Measurements from ENCODE around the gene PTRH1. TPM values are rescaled to one million over a fixed set of nuclear protein-coding genes. Genes with fewer than 3 reads are reported as not detected.

PTRH1 gene
- total RNA-seq, 1 experiment from 2014 or later = 21.8 TPM

- Histone ChIP-seq H3K4me3 (replicated peaks in 1 of 2; ENCODE audit: low read depth in 1 of 2, low read length in 2 of 2) (no peak overlapping the region), H4K20me1 (ENCODE audit: insufficient read depth) (no peaks in the 10 kb centered on the region), H3K9ac (ENCODE audit: low read length) (no peak overlapping the region), H3K27ac (ENCODE audit: low read depth, low read length) (no peak overlapping the region), H2AFZ (ENCODE audit: low read depth, low read length, poor library complexity, severe bottlenecking) (no peak overlapping the region), H3K79me2 (ENCODE audit: insufficient read depth, low read length) (no peaks in the 10 kb centered on the region), H3K9me3 (ENCODE audit: control insufficient read depth in 1 of 2, insufficient read depth in 1 of 2, low read depth in 1 of 2, low read length in 2 of 2) (no peaks in the 10 kb centered on the region), H3K9me2 (ENCODE audit: insufficient read depth) (no peaks in the 10 kb centered on the region), H3K27me3 (ENCODE audit: insufficient read depth, low read length) (no peaks in the 10 kb centered on the region), H3K4me1 (ENCODE audit: control insufficient read depth in 1 of 2, insufficient read depth in 2 of 2, low read length in 2 of 2) (no peaks in the 10 kb centered on the region), H3K4me2 (ENCODE audit: low read length) (no peak overlapping the region), H3K36me3 (ENCODE audit: control insufficient read depth in 1 of 2, insufficient read depth in 2 of 2, low read length in 2 of 2) (no peaks in the 10 kb centered on the region)
- no peak for TF ChIP-seq EGR1 (IDR thresholded peaks at IDR 0.05; ENCODE audit: low read depth)
- no peak for TF ChIP-seq JUND (IDR thresholded peaks at IDR 0.05)
- no peak for TF ChIP-seq ZNF274 (IDR thresholded peaks at IDR 0.05; ENCODE audit: low read depth, low read length)
- TF ChIP-seq POLR2AphosphoS5 (IDR thresholded peaks at IDR 0.05; ENCODE audit: low read depth, low read length) = no peak
- TF ChIP-seq CEBPB (IDR thresholded peaks at IDR 0.05; ENCODE audit: low read depth) = no peak
- ChIA-PET POLR2A (no interaction called here), RAD21 (ENCODE audit: low non-redundant PET in 1 of 2, low total read pairs in 2 of 2, uncharacterized antibody in 2 of 2, unreplicated experiment in 2 of 2) (no interaction called here), CTCF (no interaction called here)
- intact Hi-C loops (cut with micrococcal nuclease) = no loop called here
- DNase-seq (ENCODE audit: low read depth, low spot score) = no peak
- BruUV-seq (replicated peaks) = no TSS peak
- no peak for ATAC-seq
Measured at GRCh38 chr9:127755061-127756060, 39.9 kb upstream of the PTRH1 start.

DNA sequence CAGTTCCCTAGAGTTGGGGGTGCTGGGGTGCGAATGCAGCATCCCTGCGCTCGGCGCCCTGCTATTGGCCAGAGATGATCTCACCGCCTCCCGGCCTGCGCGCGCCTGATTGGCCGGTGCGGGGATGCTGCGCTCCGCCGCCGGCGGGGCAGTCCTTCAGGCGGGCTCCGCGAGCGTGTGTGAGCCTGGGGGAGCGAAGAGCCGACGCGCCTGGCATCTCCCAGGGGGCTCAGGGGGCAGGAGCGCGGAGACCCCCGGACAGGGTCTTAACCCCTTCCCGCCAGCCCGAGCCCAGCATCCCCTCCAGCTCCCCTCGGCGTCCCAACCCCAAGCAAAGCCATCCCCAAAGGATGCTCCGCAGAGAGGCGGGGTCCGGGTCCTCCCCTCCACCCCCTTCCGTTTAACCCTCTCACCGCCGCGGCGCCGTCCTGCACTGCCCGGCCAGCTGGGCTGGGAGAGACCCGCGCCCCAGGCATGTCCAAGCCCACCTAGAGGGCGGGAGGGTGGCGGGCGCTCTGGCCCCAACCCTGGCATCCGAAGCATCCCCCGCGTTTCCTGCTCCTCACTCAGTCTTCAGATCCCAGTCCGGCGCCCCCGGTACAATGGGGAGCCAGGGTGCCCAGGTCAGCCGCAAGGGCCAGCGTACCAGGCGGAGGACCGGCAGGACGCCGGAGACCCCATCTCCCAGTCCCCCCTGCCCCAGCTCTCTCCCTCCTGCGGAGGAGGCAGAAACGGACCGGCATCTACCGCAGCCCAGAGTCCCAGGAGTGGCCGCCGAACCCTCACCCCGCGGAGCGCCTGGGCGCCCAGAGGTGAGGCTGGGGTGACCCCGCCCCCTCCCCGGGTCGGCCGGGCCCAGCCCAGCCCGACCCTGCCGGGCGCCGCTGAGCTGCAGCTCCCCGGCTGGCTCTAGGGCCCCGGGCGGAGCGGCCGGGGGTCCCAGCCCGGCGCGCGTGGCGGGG lies 38.9 kb upstream of the PTRH1 start:
- Histone ChIP-seq H3K4me2 (ENCODE audit: low read length) (no peak overlapping the region), H3K4me1 (ENCODE audit: control insufficient read depth in 1 of 2, insufficient read depth in 2 of 2, low read length in 2 of 2) (no peaks in the 10 kb centered on the region), H3K79me2 (ENCODE audit: insufficient read depth, low read length) (no peaks in the 10 kb centered on the region), H3K4me3 (replicated peaks in 1 of 2; ENCODE audit: low read depth in 1 of 2, low read length in 2 of 2) (no peak overlapping the region), H3K9ac (ENCODE audit: low read length) (no peak overlapping the region), H2AFZ (ENCODE audit: low read depth, low read length, poor library complexity, severe bottlenecking) (no peak overlapping the region), H3K27me3 (ENCODE audit: insufficient read depth, low read length) (no peaks in the 10 kb centered on the region), H3K9me3 (ENCODE audit: control insufficient read depth in 1 of 2, insufficient read depth in 1 of 2, low read depth in 1 of 2, low read length in 2 of 2) (no peaks in the 10 kb centered on the region), H4K20me1 (ENCODE audit: insufficient read depth) (no peaks in the 10 kb centered on the region), H3K9me2 (ENCODE audit: insufficient read depth) (no peaks in the 10 kb centered on the region), H3K36me3 (ENCODE audit: control insufficient read depth in 1 of 2, insufficient read depth in 2 of 2, low read length in 2 of 2) (no peaks in the 10 kb centered on the region), H3K27ac (ENCODE audit: low read depth, low read length) (no peak overlapping the region)
- ChIA-PET CTCF (no interaction called here), RAD21 (ENCODE audit: low non-redundant PET in 1 of 2, low total read pairs in 2 of 2, uncharacterized antibody in 2 of 2, unreplicated experiment in 2 of 2) (no interaction called here), POLR2A (no interaction called here)
- no TSS peak for BruUV-seq (replicated peaks)
- DNase-seq (ENCODE audit: low read depth, low spot score) (no peak), ATAC-seq (peak; percentile 87)
- intact Hi-C loops (cut with micrococcal nuclease) = no loop called here
- TF ChIP-seq EZH2phosphoT487 (IDR thresholded peaks at IDR 0.05; ENCODE audit: borderline replicate concordance) (no peak), RAD21 (IDR thresholded peaks at IDR 0.05; ENCODE audit: low read depth) (no peak), EZH2 (IDR thresholded peaks at IDR 0.05) (no peak), CBX3 (IDR thresholded peaks at IDR 0.05; ENCODE audit: low read depth) (no peak), JUND (IDR thresholded peaks at IDR 0.05) (no peak), SIN3A (IDR thresholded peaks at IDR 0.05; ENCODE audit: low read depth) (no peak), ZFX (IDR thresholded peaks at IDR 0.05) (no peak), ZBTB33 (IDR thresholded peaks at IDR 0.05; ENCODE audit: extremely low read depth, insufficient replicate concordance, low read length) (no peak)
- TF ChIP-seq, protein P1, sequence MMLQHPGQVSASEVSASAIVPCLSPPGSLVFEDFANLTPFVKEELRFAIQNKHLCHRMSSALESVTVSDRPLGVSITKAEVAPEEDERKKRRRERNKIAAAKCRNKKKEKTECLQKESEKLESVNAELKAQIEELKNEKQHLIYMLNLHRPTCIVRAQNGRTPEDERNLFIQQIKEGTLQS (IDR thresholded peaks at IDR 0.05) = no peak
